GM21576 (cell line): ENCODE results near the gene CFAP92.

Experiments used
- ATAC-seq: cut with Tn5 transposase; IDR thresholded peaks from one replicate; pipeline ENCODE4 v1.9.1; 2021; ENCODE audit warnings: mild to moderate bottlenecking, moderate library complexity; ENCODE audit not compliant: unreplicated experiment

The CFAP92 gene

DNA sequence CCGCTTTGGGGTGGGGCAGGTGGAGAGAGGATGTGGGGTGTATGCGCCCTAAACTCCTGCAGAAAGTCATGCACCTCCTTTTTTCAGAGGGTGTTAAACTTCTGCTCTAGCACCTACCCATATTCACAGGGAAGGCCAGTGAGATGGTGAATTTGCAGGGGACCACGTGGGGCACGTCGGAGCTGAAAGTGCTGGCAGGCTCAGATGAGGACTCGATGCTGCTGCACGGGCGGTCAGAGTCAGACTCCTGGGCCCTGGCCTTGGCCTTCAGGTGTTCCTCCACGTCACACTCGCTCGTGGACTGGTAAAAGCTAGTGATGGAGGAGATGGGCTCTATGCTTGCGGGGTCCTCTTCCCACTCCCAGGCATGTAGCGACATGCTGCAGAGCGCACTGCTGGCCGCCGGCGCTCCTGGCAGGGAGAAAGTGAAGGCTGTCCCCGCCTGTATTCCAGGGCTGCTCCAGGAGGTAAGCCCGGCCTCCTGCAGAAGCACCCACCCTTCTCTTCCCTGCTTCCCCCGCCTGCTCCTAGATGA, 883 bp downstream of the CFAP92 start:
- no peak for ATAC-seq

DNA sequence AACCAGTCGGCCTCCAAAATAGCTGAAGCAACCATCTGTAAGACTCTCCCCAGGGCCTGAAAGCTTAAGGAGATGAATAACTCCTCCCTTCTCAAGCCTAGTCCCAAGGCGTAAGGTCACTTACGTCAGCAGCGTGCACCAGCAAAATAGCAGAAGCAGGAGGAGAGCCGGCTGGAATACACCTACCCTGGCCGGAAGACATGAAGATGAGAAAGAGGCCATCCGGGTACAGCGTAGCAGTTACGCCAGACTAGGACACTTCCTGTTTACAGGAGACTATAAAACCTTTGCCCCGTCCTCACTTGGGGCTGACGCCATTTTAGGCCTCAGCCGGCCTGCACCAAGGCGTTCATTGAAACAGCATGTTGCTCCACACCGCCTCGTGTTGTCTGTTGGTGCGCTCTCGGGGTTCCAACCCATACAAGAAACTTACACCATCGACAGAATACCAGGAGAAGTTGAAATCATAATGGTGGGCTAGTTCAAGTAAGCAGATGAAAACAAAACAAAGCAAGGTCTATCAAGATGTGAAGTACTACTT, 2.5 kb downstream of the CFAP92 start:
- no peak for ATAC-seq

DNA sequence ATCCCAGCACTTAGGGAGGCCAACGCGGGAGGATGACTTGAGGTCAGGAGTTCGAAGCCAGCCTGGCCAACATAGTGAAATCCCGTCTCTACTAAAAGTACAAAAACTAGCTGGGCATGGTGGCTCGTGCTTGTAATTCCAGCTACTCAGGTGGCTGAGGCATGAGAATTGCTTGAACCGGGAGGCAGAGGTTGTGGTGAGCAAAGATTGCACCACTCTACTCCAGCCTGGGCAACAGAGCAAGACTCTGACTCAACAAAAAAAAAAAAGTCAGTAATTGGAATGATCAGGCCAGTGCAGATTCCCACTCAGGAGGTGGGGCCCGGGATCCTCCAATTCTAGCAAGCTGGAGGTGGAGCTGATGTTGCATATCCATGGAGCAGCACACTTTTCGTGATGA, 5.6 kb downstream of the CFAP92 start:
- ATAC-seq = no peak

DNA sequence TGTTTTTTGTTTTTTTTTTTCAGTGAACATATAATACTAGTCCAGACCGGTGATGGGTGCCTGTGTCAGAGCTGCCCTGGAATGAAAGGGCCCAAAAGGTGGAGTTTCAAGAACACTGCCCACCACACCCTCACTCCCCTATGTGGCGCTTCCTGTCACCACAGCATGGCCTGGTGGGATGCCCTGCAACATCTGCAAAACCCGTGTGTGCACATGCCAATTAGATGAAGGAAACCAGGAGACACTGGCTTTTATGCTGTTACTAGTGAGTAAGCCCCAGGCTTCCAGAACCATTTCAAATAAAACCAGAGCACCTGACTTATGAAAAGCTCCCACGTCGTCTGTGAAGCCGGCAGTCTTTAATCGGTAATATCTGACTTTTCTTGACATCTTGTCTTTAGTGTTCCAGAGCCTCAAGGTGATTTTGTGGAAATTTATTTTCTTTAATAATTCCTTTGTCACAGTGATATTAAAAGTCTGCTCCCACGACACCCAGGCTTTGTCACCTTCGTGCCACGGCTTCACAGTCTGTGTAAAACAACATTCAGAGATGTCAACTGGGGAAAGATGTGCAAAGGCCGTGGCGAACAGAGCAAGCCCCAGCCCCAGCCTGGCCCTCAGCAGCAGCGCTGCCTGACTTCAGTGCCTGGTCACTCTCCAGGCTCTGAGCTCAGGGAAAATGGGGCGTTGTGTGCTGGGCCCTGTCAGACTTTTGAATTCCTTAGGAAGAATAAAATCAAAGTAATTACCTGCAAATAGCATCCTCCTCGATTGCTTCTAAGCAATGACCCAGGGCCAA, 6.4 kb downstream of the CFAP92 start:
- no peak for ATAC-seq

DNA sequence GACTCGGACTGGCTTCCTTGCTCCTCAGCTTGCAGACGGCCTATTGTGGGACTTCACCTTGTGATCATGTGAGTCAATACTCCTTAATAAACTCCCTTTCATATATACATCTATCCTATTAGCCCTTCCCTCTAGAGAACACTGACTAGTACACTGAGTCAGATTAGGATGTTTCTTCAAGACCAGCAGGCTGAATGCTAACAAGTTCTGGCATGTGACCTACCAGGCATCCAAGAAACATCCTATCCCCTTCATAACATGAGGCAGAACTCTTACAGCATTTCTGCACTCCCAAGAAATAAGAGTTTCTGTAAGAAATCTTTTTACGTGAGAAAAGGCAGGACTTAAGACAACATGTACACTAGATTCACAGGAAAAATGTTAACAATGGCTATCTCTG, 9.3 kb downstream of the CFAP92 start:
- ATAC-seq = no peak

DNA sequence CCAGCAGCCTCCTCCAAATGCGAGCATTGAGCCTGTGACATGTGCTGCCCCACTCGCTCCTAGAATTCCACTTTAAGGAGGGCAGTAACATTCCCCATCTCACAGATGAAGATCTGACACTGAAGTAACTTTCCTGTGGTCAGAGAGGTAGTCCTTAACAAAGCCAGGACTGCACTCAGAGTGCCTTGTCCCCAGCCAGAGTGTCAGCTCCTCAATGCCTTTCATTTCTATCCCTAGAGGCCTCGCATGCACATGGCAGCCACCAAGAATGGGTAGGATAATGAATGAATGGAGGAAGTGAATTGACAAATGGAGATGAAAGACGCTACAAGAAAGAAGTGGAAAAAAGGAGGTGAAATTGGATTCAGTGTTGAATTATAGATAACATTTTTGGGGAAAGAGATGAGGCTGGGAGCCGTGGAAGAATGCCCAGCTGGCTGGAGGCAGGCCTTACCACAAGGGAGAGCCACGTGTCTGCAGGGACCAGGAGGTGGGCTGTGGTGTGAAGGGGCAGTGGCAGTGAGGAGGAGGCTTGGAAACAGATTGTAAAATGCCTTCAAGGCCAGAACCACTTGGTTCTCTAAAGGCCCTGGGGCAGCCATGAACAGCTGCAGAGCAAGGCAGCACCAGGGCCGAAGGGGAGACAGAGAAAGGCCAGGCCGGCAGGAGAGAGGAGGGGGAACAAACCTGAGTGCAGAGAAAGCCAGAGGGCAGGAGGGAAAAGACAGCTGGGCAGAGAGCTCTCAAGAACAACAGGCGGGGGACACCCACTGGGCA, 10.4 kb downstream of the CFAP92 start:
- ATAC-seq = no peak

DNA sequence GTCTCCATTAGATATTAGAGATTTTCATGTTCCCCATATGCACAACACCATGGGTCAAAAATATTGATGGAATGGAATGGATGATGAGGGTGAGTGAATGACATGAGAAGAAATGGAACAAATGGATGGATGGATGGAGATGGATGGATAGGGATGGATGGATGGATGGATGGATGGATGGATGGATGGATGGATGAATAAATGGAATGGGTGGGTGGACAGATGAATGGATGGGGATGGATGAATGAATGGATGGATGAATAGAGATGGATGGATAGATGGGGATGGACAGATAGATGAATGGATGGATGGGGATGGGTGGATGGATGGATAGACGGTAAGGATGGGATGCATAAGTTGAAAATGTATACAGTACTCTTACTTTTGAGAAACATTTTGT, 18.6 kb downstream of the CFAP92 start:
- ATAC-seq = no peak

DNA sequence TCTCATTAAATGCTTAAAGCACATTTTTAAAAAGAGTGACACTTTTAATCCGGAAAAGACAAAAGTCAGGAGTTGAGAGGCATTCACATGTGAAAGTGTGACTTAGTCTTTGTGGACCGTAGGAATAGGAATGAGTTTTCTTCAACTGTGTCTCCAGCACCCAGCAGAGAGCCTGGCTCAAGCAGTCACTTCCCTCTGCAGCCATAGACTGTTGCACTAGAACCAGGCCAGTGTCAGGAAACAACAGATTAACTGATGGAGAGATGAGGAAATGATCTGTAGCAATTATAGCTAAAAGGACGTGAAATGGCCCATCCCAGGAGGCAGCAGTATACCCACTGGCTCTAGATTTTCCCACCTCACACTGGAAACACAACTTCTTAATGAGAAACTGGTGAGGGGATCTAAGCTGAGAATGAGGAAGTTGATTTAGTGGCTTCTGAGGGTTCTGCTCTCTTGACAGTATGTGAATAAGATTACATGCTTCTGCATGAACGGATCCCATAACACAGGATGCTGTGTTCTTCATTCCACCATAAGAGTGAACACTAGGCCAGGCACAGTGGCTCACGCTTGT, 19.8 kb downstream of the CFAP92 start:
- ATAC-seq = no peak

DNA sequence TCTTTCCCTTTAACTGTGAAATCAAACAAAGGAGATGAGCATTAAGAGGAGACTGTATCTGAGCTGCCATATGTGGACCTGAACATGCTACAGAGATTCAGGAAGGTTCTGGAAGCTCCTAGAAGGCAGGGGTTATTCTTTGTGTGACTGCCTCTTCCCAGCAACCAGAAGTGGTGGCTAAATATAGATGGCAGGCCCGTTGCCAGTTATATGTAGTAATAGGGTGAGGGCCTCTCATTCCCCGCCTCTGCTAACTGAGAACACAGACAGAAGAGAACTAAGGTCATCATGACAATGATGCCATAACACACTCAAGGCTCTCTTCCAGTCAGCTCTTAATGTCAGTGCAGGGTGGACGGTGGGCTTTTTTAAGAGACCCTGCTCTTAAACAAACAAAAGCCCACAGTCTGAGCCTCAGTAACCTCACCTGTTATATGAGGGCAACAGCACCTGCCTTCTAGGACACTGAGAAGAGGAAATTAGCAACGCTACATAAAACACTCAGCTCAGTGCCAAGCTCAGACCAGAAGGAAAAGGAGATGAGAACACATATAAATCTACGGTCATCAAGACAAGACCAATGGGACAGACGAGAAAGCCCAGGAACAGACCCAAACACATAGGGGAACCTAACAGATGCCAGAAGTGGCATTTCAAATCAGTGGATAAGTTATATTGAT, 22.3 kb downstream of the CFAP92 start:
- ATAC-seq = no peak

DNA sequence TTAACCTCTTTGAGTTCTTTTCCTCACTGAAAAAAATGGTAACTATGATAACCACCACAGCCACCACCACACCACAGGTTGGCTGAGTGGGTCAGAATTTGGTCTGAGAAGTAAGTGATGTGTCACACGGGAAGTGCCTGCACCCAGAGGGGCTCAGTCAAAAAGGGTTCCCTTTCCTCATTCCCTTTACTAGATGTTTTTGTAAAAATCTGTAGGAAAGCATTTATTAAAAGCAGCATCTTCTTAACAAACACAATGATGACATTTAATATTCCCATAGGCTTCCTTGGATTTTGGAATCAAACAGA, 23.2 kb downstream of the CFAP92 start:
- no peak for ATAC-seq

DNA sequence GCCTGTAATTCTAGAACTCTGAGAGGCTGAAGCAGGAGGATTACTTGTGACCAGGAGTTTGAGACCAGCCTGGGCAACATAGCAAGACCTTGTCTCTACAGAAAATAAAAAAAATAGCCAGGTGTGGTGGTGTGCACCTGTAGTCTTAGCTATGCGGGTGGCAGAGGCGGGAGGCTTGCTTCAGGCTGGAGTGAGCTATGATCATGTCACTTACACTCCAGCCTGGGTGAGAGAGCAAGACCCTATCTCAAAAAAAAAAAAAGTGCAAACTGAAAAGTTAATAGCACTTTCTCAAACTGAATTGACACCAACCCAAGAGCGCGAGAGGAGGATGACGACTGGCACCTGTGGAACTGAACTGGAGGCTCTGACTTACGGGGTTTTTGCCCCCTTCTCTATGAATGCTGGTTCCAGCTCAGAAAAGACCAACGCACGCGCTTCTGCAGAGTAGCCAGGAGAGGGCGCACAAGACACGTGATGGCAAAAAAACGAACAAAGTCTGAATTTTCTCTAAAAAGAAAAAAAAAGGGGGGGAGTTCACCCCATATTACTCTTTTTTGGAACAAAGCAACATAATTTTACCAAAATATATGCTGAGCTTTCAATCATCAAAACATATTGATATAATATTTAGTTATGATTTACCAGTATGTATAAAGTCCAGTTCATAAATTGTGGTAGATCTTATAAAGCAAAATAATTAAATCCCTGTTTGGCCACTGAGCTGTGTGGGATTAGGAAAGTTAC, 23.7 kb downstream of the CFAP92 start:
- no peak for ATAC-seq

DNA sequence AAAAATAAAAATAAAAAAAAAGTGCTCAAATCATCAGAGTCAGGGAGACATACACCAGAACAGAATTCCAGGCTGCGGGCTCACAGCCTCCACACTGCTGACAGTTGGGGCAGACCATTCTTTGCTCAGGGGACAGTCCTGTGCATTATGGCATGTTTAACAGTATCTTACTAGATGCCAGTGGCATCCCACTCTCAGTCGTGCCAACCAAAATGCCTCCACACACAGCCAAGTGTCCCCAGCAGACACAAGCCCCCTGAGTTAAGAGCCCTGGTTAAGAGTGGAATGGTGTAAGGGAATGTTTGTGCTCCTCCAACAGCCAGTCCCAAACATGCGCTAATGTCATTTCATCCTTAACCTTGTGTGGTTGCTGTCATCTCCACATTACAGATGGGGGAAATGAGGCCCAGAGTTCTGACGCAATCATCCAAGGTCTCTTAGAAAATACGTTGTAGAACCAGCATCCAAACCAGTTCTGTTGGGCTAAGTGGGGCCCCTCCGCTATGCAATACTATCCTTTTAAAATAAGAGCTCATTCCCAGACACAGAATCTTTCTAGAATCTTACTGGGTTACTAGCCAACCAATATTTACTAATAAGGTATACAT, 26.0 kb downstream of the CFAP92 start:
- ATAC-seq = no peak

DNA sequence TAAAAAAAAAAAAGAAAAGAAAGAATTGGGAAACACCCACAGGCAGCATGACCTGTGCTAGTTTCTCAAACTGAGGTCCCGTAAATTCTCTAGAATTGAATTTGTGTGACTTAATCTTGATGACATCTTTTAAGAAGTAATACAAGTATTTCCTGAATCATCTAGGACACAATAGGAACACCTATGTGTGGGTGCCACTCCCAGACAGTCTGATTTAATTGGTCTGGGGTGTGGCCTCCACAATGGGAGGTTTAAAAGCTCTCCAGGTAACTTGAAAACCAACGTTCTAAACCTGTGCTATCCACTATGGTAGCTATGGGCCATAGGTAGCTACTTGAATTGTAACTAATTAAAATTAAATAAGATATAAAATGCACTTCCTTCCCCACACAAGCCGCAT, 28.1 kb downstream of the CFAP92 start:
- no peak for ATAC-seq

DNA sequence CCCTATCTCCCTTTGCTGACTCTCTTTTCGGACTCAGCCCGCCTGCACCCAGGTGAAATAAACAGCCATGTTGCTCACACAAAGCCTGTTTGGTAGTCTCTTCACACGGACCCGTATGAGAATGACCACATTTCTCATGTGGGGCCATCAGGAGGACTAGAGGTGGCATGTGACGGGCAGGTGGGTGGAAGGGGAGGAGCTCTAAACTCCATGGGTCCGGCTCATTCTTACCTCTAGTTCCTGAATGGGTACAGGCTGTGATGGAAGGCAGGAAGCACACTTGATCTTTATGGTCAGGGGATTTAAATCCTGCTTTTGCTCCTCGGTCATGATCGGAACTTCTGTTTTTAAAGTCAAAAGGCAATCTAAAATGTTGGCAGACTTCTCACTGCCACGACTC, 28.6 kb downstream of the CFAP92 start:
- ATAC-seq = no peak

DNA sequence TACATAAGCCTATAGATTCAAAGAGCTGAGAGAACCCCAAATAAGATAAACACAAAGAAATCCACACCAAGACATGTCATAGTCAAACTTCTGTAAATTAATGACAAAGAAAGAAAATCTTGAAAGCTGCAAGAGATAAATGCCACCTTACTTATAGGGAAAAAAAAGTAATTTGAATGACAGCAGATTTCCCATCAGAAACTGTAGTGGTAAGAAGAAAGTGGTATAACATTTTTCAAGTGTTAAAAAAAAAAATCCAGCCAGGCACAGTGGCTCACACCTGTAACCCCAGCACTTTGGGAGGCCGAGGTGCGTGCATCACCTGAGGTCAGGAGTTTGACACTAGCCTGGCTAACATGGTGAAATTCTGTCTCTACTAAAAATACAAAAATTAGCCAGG, 37.4 kb downstream of the CFAP92 start:
- ATAC-seq = no peak

DNA sequence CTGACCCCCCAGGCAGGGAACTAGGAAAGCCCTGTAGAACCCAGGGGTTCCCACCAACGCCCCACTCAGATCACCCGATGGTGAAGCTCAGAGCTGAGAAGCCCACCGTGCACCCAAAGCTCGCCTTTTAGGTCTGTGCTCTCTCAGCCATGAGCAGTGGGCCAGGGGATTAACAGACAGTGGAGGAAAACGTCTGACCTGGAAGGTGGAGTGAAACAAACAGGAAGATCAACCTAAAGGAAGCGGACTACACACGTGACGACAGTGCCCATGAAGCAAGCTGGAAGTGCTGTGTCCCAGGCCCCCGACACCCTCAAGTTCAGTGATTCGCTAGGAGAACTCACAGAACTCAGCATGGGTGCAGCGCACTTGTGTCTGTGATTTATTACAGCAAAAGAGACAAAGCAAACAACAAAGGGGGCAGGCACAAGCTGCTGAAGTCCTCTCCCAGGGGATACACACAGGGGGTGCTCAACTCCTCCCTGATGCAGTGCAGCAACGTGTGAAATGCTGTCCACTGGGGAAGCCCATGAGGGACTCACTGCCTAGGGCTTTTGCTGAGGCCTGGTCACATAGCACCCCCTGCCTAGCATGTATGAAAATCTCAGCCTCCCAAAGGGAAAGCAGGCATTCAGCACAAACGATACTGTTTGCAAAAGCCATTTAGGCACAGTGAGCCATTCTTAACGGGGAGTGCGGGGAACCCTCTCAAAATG, 43.5 kb downstream of the CFAP92 start:
- no peak for ATAC-seq

DNA sequence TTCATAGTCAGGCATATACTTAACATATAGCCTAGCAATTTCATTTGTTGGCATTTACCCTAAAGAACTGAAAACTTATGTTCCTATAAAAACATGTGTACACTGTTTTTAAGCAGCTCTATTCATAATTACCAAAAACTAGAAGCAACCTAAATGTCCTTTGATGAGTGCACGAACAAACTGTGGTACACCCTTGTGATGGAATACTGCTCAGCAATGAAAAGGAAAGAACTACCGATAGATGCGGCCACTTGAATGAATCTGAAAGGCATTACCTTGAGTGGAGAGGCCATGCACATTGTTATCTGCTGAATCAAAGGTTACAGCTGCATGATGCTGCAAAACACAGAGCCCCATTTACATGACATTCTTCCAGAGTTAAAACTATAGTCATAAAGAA, 44.7 kb downstream of the CFAP92 start:
- no peak for ATAC-seq

DNA sequence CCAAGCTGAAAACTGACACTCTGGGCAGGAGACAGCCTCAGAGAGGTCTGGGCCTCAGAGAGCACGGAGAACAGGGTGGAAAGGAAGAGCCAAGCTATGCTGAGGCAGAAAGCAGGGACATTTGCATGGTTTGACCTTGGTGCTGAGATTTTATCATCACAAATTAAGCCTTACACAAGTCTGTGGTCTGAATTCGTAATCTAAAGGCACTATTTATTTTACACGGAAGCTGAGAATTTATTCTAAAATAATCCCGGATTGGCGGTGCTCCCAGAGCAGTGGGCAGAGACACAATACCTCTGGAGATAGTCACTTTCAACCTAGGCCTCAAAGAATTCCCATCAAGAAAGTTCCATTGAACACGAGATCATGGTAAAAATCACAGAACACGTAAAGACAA, 47.5 kb downstream of the CFAP92 start:
- no peak for ATAC-seq

DNA sequence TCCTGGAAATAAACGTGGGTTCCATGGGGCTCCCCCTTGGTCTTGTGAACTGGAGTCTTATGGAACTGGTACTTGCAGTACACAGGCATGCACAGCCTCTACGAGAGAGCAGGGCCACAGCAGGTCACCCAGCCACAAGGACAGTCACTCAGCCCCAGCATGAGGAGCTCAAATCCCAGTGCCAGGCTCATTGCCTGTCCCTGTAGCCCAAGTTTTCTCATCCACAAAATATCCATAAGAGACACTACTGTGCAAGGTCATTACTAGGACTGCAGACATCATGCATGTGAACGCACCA, 48.0 kb downstream of the CFAP92 start:
- ATAC-seq = no peak
